AG09309 (cell line): ENCODE results near the gene NEGR1.

Experiments used
- DNase-seq: peaks from one replicate; pipeline ENCODE4 v3.0.0-alpha.2; 2010; ENCODE audit warnings: low read depth
- H3K4me3 ChIP-seq: 2 replicates; pipeline ENCODE4 v1.5.1; 2011; ENCODE audit warnings: mild to moderate bottlenecking, low read depth, low read length, moderate library complexity; ENCODE audit not compliant: control insufficient read depth
- TF ChIP-seq, protein P1 (sequence below): IDR thresholded peaks from 2 replicates; pipeline ENCODE4 v1.5.1; 2011; ENCODE audit warnings: mild to moderate bottlenecking, low read depth, low read length, inconsistent platforms; ENCODE audit not compliant: insufficient read depth, control insufficient read depth; ENCODE audit errors: missing control alignments

Gene NEGR1

DNA sequence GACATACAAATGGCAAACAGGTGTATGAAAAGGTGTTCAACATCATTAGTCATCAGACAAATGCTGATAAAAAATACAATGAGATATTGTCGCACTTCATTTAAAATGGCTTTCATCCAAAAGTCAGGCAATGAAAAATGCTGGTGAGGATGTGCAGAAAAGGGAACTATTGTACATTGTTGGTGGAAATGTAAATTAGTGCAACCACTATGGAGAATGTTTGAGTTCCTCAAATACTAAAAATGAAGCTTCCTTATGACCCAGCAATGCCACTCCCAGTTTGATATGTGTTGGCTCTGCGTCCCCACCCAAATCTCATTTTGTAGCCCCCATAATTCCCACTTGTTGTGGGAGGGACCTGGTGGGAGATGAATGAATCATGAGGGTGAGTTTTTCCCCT, 891.8 kb downstream of the NEGR1 start:
- TF ChIP-seq, protein P1, sequence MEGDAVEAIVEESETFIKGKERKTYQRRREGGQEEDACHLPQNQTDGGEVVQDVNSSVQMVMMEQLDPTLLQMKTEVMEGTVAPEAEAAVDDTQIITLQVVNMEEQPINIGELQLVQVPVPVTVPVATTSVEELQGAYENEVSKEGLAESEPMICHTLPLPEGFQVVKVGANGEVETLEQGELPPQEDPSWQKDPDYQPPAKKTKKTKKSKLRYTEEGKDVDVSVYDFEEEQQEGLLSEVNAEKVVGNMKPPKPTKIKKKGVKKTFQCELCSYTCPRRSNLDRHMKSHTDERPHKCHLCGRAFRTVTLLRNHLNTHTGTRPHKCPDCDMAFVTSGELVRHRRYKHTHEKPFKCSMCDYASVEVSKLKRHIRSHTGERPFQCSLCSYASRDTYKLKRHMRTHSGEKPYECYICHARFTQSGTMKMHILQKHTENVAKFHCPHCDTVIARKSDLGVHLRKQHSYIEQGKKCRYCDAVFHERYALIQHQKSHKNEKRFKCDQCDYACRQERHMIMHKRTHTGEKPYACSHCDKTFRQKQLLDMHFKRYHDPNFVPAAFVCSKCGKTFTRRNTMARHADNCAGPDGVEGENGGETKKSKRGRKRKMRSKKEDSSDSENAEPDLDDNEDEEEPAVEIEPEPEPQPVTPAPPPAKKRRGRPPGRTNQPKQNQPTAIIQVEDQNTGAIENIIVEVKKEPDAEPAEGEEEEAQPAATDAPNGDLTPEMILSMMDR = no peak
- no peak overlapping the region for H3K4me3 ChIP-seq
- no peak for DNase-seq

DNA sequence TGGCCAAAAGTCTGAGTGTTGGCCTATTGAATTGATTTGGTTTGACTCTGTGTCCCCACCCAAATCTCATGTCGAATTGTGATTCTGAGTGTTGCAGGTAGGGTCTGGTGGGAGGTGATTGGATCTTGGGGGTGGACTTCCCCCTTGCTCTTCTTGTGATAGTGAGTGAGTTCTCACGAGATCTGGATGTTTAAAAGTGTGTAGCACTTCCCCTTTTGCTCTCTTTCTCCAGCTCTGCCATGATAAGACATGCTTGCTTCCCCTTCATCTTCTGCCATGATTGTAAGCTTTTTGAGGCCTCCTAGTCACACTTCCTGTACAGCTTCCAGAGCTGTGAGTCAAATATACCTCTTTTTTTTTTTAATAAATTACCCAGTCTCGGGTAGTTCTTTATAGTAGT, 904.5 kb downstream of the NEGR1 start:
- DNase-seq = no peak
- TF ChIP-seq, protein P1 = no peak

DNA sequence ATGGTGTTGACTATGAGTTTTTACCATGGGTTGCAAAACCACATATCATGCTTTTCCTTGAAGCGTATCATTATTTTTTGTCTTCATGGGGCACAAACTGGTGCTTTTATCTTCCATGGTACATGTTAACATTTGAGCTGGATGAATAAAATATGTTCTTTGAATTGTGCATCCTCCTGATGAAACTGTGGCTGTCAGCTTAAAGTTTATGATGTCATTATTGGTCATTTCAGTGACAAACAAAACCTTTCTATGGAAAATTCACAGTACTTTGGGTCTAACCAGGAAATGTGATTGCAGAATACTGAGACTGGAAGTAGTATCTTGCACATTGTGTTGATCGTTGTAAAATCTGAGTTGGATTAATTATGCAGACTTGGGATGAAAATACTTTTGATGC, 909.8 kb downstream of the NEGR1 start:
- no peak overlapping the region for H3K4me3 ChIP-seq
- no peak for DNase-seq
- TF ChIP-seq, protein P1 = no peak

More for the DNA sequence above, 904.5 kb downstream of the NEGR1 start:
- no peak overlapping the region for H3K4me3 ChIP-seq

DNA sequence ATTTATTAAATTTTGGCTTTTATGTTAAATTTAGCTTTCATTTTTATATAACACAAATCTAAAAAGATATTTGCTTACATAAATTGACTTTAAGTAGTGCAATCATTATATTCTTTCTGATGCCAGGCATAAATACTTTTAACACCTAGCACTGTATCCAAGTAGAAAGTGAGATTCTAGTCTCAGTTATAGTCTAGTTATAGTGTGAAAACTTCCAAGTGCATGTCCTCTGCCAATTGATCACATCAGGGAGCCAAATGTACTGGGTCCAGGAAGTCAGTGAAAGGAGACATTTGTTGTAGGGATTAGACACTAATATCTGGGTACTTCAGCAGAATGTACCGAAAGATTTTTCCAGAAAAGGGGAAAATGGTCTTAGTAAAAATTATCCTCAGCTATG, 910.8 kb downstream of the NEGR1 start:
- TF ChIP-seq, protein P1 = no peak
- no peak for DNase-seq
- no peak overlapping the region for H3K4me3 ChIP-seq

DNA sequence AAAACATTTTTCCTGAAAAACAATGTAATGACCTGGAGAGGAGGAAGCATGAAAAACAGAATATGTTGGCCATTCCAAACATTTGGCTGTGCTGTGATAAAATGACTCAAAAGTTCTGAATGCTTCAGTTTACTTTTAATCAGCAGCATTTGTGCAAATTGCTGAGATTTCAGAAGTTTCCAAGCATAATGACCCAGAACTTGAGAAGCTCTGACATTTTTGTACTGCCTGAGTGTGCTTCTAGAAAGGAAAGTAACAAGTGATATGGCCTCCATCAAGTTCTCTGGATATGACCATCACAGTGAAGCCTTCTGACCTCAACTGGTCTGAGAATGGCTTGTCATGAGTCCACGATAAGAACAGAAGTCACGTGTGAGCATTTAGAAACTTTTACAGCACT, 918.1 kb downstream of the NEGR1 start:
- no peak for DNase-seq
- H3K4me3 ChIP-seq = no peak overlapping the region
- TF ChIP-seq, protein P1 = no peak

DNA sequence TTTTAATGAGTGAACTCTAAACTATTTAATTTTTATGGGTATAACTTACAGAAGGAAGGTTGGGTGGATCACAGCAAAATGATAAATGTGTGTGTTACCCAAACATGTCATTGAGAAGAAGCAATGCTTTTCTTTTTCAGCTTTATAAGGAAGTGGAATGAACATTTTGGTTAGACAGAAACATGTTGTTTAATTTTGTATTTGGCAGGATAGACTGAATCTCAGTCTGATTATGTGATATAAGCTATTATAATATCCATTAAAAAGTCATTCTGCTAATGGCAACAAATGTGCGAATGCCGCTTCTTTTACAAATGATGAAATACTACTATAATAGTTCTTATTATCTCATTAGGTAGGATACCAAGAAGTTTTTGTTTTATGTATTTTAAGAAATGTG, 919.6 kb downstream of the NEGR1 start:
- TF ChIP-seq, protein P1 = no peak
- H3K4me3 ChIP-seq = no peak overlapping the region

DNA sequence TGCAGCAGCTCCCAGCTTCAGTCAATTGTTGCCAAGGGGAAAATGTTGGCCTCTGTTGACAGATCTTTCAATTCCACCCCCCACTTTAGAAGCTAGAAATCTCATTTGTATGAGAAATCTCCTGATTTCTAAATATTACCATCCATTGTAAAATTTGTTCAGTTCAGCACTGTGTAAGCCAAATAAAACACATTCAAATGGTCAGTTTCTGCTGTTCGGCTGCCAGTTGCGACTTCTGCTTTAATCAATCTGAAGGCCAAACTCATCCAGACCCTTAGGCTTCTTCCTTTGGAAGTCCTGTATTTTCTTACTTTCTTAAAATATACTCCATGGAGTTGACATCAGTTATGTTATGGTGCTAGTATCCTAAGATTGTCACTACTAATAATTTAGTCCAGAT, 920.3 kb downstream of the NEGR1 start:
- H3K4me3 ChIP-seq = no peak overlapping the region
- DNase-seq = no peak
- TF ChIP-seq, protein P1 = no peak

More for the DNA sequence above, 919.6 kb downstream of the NEGR1 start:
- no peak for DNase-seq
